ENCODE measurements around the gene AIPL1. TPM values are rescaled to one million over a fixed set of nuclear protein-coding genes. Genes with fewer than 3 reads are reported as not detected.
"Not testable (repeated sequence)": the region's sequence is repeated elsewhere in the genome, so short reads cannot be mapped to it uniquely, and the experiment has no call there.

The AIPL1 gene, protein sequence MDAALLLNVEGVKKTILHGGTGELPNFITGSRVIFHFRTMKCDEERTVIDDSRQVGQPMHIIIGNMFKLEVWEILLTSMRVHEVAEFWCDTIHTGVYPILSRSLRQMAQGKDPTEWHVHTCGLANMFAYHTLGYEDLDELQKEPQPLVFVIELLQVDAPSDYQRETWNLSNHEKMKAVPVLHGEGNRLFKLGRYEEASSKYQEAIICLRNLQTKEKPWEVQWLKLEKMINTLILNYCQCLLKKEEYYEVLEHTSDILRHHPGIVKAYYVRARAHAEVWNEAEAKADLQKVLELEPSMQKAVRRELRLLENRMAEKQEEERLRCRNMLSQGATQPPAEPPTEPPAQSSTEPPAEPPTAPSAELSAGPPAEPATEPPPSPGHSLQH
- total RNA-seq: not detected
- not detected for polyA plus RNA-seq
- long read RNA-seq, donor 1: 0 reads
- long read RNA-seq, donor 2: 0 reads
- long read RNA-seq, donor 3: 0 reads
- long read RNA-seq, donor 4: 0 reads
- long read RNA-seq, donor 5: 0 reads

DNA sequence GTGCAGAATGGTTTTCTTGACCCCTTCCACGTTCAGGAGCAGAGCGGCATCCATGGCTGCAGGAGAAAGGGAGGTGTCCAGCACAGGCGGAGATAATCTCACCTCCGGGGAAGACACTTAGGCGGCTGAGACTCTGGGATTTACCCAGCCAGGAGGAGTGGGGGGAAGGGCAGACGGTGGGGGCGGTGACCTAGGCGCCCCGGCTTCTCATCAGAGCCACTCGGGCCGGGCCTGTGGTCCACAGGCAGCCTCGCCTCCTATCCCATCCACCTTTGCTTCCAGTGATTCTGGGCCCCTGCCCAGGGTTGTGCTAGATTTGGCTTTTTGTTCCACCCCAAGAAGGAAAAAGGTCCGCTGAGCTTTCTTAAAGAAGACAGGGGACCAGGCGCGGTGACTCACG is at the start of gene AIPL1:
AIPL1 (minus strand) TSS at position 71 of the 400 bp plus-strand sequence; CDS start at position 54, 17 bp downstream.
- no peaks in the 10 kb centered on the region for H3K36me3 ChIP-seq (ENCODE audit: control insufficient read depth in 4 of 4, insufficient read depth in 4 of 4, low read length in 4 of 4)
- TF ChIP-seq, protein P1, sequence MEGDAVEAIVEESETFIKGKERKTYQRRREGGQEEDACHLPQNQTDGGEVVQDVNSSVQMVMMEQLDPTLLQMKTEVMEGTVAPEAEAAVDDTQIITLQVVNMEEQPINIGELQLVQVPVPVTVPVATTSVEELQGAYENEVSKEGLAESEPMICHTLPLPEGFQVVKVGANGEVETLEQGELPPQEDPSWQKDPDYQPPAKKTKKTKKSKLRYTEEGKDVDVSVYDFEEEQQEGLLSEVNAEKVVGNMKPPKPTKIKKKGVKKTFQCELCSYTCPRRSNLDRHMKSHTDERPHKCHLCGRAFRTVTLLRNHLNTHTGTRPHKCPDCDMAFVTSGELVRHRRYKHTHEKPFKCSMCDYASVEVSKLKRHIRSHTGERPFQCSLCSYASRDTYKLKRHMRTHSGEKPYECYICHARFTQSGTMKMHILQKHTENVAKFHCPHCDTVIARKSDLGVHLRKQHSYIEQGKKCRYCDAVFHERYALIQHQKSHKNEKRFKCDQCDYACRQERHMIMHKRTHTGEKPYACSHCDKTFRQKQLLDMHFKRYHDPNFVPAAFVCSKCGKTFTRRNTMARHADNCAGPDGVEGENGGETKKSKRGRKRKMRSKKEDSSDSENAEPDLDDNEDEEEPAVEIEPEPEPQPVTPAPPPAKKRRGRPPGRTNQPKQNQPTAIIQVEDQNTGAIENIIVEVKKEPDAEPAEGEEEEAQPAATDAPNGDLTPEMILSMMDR (IDR thresholded peaks at IDR 0.05; ENCODE audit: control extremely low read depth, extremely low read depth): no peak
- H3K4me1 ChIP-seq (ENCODE audit: control insufficient read depth in 5 of 5, insufficient read depth in 5 of 5, low read length in 5 of 5): no peaks in the 10 kb centered on the region
- peaks cover 0 to 7% (median 6%) of the 10 kb centered on the region in 3 donors for H3K27me3 ChIP-seq (ENCODE audit: control insufficient read depth in 3 of 3, insufficient read depth in 3 of 3, low read length in 2 of 3)
- DNase-seq: no peak
- WGBS, 2 donors: 83 to 88% methylated on average over 16 of the region's 16 CpGs
- H3K9me3 ChIP-seq (ENCODE audit: control insufficient read depth in 4 of 4, insufficient read depth in 3 of 4, low read length in 3 of 4): no peaks in the 10 kb centered on the region
- no peak for ATAC-seq (ENCODE audit: insufficient read depth, low FRiP score)
- H3K4me3 ChIP-seq: no peak within 1 kb of the TSS
- H3K9ac ChIP-seq (ENCODE audit: insufficient read depth in 1 of 2, low read length in 2 of 2): no peak within 1 kb of the TSS
- no peak within 1 kb of the TSS for H3K27ac ChIP-seq (ENCODE audit: low read depth in 1 of 2, low read length in 1 of 2)

DNA sequence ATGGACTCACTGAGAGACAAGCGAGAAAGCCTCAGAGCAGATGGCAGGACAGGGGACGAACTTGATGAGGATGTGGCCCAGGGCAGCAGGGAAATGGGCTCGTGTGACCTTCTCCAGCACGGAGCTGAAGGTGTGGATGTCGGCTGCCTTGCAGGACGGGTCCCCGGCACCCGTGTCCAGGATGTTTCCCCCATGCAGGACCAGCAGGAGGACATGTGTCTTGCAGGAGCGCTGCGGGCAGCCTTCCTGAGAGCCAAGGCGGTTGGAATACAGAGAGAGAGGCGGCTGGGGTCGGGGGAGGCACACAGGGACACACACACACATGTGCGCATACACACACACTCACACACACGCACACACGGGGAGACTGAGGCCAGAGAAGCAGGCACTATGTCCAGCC is 48.6 kb upstream of the AIPL1 start:
- H3K4me1 ChIP-seq (ENCODE audit: control insufficient read depth in 5 of 5, insufficient read depth in 5 of 5, low read length in 5 of 5): peaks cover 0 to 20% (median 0%) of the 10 kb centered on the region in 5 donors
- no peaks in the 10 kb centered on the region for H3K9me3 ChIP-seq (ENCODE audit: control insufficient read depth in 4 of 4, insufficient read depth in 3 of 4, low read length in 3 of 4)
- TF ChIP-seq, protein P1 (IDR thresholded peaks at IDR 0.05; ENCODE audit: control extremely low read depth, extremely low read depth): no peak
- H3K27ac ChIP-seq (ENCODE audit: low read depth in 1 of 2, low read length in 1 of 2): no peak overlapping the region
- DNase-seq: no peak
- peaks cover 0 to 2% (median 0%) of the 10 kb centered on the region in 3 donors for H3K27me3 ChIP-seq (ENCODE audit: control insufficient read depth in 3 of 3, insufficient read depth in 3 of 3, low read length in 2 of 3)
- H3K36me3 ChIP-seq (ENCODE audit: control insufficient read depth in 4 of 4, insufficient read depth in 4 of 4, low read length in 4 of 4): peaks cover 0 to 2% (median 0%) of the 10 kb centered on the region in 4 donors
- 90 to 92% methylated on average over 16 of the region's 16 CpGs for WGBS, 2 donors
- no peak overlapping the region for H3K9ac ChIP-seq (ENCODE audit: insufficient read depth in 1 of 2, low read length in 2 of 2)
- H3K4me3 ChIP-seq: no peak overlapping the region
- no peak for ATAC-seq (ENCODE audit: insufficient read depth, low FRiP score)

DNA sequence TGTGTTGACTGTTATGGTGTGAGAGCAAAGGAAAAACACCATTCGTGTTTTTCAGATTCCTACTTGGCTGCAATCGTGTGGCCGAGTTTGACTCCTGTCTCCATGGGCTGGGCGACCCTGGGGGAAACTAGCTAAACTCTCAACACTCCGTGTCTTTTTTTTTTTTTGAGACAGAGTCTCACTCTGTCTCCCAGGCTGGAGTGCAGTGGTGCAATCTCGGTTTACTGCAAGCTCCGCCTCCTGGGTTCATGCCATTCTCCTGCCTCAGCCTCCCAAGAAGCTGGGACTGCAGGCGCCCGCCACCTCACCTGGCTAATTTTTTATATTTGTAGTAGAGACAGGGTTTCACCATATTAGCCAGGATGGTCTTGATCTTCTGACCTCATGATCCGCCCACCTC is 47.9 kb upstream of the AIPL1 start:
- H3K27me3 ChIP-seq (ENCODE audit: control insufficient read depth in 3 of 3, insufficient read depth in 3 of 3, low read length in 2 of 3); H3K9me3 ChIP-seq (ENCODE audit: control insufficient read depth in 4 of 4, insufficient read depth in 3 of 4, low read length in 3 of 4); H3K27ac ChIP-seq (ENCODE audit: low read depth in 1 of 2, low read length in 1 of 2); DNase-seq; H3K9ac ChIP-seq (ENCODE audit: insufficient read depth in 1 of 2, low read length in 2 of 2); ATAC-seq (ENCODE audit: insufficient read depth, low FRiP score); H3K4me3 ChIP-seq; H3K36me3 ChIP-seq (ENCODE audit: control insufficient read depth in 4 of 4, insufficient read depth in 4 of 4, low read length in 4 of 4): not testable (repeated sequence)
- peaks cover 0 to 18% (median 0%) of the 10 kb centered on the region in 5 donors for H3K4me1 ChIP-seq (ENCODE audit: control insufficient read depth in 5 of 5, insufficient read depth in 5 of 5, low read length in 5 of 5)
- WGBS, 2 donors: 85 to 86% methylated on average over 10 of the region's 10 CpGs

DNA sequence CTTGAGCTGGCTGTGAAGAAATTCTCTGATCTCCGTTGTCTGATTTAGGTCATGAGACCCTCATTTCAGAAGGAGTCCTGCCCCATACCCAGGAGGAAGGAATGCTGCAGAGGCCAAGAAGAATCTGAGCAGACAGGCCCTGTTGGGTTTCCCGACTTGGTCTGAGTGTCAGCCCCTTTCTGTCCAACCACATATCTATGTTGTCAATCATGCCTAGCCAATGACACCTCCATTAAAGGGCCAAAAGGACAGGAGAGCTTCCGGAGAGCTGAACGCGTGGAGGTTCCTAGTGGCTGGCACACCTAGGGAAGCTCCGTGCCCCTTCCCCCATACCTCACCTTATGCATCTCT is 47.2 kb upstream of the AIPL1 start:
- Histone ChIP-seq H3K4me1 (ENCODE audit: control insufficient read depth in 5 of 5, insufficient read depth in 5 of 5, low read length in 5 of 5) (peaks cover 0 to 11% (median 0%) of the 10 kb centered on the region in 5 donors), H3K27me3 (ENCODE audit: control insufficient read depth in 3 of 3, insufficient read depth in 3 of 3, low read length in 2 of 3) (peaks cover 0 to 2% (median 0%) of the 10 kb centered on the region in 3 donors), H3K27ac (ENCODE audit: low read depth in 1 of 2, low read length in 1 of 2) (no peak overlapping the region), H3K9ac (ENCODE audit: insufficient read depth in 1 of 2, low read length in 2 of 2) (no peak overlapping the region), H3K9me3 (ENCODE audit: control insufficient read depth in 4 of 4, insufficient read depth in 3 of 4, low read length in 3 of 4) (no peaks in the 10 kb centered on the region), H3K4me3 (no peak overlapping the region), H3K36me3 (ENCODE audit: control insufficient read depth in 4 of 4, insufficient read depth in 4 of 4, low read length in 4 of 4) (peaks cover 0 to 2% (median 0%) of the 10 kb centered on the region in 4 donors)
- ATAC-seq (ENCODE audit: insufficient read depth, low FRiP score): no peak
- TF ChIP-seq, protein P1 (IDR thresholded peaks at IDR 0.05; ENCODE audit: control extremely low read depth, extremely low read depth): no peak
- no peak for DNase-seq
- WGBS, 2 donors: 87 to 88% methylated on average over 6 of the region's 6 CpGs

Measured in lung (tissue), 16 donors.